ENCODE measurements around the gene CHN2.

CHN2 gene

DNA sequence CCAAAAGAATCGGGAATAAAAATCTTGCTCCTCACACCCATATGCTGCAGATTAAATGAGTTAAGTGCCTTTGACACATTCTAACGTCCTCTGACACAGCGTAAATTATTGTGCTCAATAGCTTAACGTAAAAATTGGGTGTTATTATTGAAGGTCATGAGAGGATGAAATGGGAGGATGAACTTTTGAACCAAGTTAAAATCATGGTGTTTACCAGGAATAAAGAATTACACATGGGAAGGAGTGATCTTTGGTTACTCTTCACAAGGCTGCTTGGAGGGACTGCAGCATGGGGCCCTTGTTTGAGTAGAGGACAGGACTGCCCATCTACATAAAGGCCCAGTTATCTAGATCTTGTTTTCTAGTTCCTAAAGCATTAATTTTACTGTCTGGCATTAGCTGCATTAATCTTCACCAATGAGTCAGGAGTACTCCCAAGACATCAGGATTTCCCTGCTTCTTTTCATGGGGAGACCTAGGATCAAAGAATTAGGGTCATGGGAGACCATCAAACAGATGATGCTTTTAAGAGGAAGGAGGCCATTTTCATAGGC is 284.2 kb downstream of the CHN2 start:
- DNase-seq: no peak

DNA sequence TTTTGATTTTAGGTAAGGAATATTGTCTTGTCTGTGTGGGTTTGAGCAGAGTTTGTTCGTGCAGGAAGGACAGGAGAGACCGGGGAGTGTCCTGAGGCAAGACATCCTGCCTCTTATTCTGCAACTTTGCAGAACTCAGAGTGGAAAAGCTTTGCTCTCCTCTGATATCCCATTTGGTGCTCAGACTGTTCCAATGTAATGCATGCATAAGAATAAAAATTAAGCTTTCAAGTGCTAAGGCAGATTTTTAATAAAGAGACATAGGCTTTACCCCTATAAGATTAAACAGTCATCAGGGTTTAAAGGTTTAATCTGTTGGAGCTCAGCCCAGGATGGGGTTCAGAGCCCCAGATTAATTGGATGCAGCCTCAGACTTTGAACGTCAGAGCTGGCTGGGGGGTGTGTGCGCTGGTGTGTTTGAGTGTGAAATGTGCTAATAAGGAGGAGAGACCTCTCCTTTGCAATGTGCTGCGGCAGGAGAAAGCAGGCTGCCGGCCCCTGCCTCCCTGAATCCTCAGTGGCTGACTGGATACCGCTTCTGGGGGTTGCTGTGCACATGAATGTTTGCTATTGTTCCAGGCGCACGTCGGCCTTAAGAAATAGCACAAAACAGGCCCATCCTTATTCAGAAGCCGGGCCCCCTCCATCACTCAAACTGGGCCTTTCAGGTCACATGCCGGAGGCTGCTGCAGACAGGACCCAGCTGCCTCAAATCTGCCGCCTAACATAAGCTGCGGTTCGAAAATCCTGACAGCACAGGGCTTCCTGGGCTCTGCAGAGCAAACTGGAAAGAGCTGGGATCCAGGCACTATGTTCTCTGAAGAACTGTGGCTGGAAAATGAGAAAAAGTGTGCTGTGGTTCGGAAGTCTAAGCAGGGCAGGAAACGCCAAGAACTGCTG is 285.0 kb downstream of the CHN2 start:
- DNase-seq: no peak

DNA sequence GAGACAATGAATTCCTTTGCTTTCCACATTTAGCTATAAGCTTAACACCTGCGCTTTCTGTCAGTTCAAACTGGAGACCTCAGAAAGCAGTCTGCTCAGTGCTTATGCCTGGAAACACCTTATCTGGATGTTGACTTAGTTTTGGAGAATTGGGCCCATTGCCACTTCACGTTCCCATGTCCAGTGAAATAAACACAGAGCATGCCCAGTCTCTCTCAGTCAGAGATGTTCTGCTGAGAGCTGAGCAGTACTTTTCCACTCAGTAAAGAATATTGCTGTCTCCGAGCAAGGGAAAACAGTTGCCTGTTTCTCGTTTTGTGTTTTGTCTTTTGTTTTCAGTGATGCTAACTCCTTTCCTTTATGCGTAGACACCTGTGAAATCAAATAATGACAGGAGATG is 285.9 kb downstream of the CHN2 start:
- DNase-seq: no peak

DNA sequence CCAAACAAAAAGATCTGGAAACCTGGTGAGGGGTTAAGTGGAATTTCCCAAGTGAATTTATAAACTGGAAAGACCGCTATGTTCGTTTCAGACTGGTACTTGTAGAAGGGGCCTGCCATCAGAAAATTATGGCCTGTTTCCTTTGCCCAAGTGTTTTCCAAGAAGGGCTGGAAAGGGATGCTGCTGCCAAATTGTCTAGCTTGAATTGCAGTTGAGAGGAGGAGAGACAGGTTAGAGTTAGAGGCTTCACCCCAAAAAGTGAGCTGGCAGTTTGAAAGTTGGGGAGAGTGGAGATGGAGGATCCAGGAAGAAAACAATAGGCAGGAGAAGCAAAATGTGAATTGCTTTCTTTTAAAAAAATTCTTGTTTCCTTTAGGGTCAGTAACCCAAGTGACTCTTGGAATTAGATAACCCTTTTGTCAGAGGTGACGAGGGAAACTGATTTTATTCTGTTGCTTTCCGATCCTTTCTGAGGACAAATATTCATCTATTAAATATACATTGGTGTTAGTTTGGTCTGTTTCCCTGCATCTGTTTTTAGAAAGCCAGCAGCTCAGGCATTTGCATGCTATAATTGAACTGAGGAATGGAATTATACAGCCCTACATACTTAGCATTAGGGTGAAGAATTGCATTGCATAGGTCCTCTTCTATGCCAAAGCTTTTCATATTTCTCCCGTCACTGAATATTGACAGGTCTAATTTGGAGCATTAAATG is 286.5 kb downstream of the CHN2 start:
- DNase-seq: no peak

DNA sequence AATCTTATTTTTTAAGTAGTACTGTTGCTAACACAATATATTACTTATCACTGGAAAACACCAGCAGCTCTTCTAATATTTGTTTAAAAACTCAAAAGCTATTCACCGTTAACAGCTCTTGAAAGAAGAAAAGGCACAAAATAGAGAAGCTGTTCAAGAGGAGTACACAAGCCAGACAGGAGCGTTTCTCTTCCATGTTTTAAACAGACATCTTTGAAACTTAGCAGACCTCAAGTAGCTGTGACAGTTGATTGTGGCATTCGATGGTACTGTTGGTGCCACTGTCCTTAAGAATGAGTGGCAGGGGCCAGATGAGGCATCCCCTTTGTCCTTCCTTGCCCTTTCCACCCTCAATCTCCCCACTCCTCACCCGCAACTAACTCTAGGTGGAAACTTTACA is 287.5 kb downstream of the CHN2 start:
- no peak for DNase-seq

DNA sequence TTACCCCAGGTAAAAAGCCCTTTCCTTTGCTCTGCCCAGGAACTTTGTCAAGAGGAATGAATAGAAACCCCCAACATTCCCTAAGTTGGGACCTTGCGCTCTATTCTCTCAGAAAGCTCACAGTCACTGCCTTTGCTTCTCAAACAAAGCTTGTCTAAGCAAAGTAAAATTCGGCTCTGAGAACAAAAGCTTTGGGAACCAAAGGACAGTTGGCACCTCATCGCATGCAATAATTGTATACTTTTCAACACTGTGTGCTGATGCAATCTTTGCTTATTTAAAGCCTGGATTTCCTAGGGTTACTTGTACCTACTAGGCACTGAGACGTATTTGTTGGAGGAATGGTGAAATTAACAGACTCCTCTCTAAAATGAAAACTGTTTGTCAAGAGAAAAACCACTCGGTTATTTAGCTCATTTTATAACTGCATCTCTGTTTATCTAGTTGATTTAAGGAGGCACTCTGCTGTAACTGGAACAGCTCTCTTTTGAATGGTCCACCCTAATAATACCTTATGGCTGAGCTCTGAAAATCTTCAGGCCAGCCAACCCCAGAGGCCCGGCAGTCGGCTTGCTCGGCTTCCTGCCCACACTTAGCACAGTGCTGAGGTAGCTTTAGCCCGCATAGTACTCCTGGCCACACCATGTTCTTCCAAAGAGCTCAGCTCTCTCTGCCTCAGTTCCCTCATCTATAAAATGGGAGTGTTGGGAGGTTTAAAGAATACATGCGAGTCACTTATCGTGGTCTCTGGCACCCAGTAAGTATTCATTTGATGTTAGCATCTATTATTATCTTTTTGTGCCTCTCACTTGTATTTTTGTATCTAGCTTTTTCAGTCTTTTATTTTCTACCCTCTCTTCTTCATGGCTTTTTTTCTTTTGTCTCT is 288.9 kb downstream of the CHN2 start:
- no peak for DNase-seq

DNA sequence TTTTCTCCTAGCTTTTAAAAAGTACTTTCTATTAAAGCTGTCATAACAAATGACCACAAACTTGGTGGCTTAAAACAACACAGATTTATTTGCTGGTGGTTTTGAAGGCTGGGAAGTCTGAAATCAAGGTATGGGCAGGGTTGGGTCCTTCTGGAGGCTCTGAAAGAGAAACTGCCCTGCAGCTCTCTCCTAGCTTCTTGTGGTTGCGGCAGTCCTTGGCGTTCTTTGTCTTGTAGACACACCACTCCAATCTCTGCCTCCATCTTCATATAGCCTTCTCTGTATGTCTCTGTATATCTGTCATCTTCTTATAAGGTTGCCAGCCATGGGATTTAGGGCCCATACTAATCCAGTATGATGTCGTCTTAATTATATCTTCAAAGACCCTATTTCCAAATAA is 289.7 kb downstream of the CHN2 start:
- no peak for DNase-seq

DNA sequence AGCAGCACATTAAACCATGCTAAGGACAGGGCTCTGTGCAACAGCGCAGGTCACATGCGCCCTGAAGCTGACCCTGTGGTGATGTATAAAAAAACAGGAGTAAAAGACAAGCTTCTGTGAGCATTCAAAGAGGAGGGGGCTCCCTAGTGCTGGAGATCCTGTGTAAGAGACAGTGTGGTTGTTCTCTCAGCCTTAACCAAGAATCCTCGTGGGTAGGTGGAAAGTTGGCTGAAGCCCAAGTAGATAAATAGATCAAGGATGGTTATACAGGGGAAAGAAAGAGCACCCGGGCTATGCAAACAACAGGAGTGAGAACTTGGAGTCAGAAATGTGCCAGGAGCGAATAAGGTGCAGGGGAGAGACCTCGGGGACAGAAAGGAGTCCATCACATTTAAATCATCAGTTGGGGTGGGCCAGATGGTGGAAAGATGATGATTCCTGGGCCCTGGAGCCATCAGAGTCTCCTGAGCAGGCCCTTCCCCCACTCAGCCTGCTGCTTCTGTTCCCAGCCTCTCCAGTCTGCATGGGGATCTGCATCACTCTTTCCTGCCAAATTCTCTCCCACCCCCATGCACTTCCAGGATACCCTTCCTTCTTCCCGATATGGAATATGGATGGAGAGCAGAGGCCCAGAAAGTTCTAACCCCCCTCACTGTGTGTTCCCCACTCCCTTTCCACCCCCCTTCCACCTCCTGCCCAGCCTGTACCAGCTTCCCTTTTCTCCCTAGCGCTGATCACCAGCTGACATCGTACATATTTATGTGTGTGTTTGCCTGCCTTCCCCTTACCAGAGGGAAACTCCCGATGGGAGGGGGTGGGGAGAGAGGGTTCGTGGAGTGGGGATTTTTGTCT is 291.0 kb downstream of the CHN2 start:
- peak; percentile 46 to 71 (median 56) for DNase-seq

DNA sequence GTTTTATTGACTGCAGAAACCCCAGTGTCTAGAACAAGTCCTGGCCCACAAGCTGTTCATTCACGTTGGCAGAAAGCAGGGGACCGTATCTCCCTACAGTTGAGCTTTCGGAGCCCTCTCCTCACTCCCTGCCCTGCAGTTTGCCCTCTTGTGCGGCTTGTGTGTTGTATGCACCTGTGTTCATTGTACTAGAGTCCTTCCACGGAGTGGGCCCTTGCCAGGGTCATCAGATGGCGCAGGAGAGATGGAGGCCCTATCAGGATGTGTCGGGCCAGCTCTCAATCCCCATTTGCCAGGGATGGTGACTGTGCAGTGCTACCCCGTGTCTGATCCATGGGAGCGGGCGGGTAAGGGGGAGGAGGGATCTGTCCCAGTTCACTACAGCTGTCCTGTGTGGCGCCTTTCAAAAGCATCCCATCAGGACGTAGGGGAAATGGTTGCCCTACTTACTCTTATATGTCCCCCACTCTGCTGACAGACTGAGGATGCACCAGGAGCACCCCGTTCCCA is 291.7 kb downstream of the CHN2 start:
- DNase-seq: no peak

DNA sequence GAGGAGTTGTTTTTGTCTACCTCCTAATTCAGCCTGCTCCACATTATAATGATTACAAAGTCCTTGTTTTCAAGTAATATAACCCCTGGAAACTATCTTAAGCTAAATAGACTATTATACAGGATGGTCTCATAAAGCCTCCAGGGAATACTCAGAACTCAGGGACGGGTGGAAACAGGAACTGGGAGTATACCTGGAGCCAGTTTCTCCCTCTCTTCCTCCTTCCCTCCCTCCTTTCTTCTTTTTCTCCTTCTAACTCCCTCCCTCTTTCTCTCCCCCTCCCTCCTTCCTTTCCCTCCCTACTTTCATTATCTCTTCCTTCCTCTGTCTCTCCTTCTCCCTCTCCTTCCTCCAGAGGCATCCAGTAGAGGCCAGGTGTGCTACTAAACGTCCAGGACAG is 292.8 kb downstream of the CHN2 start:
- no peak for DNase-seq

DNA sequence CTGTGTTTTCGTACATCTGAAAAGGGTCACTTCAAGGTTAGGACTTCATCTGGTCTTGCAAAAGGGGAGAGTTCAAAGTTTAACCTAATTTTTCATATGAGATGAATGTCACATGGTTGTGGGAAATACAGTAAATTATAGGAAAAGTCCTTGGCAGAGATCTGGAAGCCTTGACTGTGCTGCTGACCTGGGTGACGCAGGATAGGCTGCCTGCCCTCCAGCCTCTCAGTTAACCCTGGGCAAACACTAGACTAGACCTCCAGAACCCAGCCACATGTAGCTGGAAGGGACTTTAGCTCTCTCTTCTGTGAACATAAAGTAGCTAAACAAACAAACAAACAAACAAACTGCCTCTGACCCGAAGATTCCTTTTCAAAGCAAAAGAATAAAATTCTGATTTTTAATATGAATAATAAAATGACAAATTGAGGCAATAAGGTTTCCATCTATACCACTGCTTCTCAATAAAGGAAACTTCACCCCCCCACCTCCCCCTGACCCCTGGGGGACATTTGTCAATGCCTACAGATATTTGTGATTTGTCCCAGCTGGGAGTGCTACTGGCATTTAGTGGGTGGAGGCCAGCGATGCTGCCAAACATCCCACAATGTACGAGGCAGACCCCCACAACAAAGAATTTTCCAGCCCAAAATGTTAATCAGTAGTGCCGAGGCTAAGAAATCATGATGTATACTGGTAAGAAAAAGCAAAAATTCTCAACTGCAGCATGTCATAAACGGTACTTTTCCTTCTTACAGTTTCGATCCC is 293.8 kb downstream of the CHN2 start:
- DNase-seq: no peak

DNA sequence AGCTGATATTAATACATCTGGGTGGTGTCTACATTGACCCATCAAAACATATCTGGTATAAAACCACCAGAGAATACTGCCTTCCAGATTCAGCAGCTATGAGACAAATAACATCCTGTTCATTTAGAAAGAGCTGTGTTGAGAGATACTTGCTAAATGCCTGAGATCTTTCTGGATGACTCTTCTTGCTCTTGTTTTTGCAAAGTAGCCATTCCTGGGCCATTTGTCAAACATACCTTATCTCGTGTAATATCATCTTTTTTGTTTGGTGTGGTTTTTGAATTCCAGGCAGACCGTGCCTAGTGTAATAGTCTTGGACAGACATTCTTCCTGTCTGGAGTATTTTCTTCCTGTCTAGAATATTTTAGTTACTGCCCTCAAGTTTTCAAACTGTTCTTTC is 294.4 kb downstream of the CHN2 start:
- no peak for DNase-seq

DNA sequence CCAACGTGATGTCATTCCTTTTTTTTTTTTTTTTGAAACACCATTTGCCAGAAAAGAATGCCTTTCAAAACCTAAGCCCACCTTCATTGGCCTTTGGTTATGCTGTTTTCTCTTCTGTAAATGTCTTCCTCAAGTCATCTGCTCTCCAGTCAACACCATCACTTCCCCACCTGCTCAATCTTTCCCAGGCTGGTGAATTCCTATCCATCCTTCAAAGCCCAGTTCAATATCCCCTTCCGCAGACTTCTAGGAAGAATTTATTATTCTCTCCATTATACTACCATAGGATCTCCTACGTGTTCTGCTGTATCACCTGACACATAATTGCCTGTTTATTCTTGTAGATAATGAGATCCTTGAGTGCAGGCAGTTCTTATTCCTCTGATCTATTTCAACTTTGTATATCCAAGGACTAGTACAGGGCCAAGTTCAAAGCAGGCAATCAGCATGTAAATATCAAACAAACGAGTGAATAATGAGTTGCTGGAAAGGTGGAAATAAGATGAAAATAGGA is 295.6 kb downstream of the CHN2 start:
- DNase-seq: no peak

DNA sequence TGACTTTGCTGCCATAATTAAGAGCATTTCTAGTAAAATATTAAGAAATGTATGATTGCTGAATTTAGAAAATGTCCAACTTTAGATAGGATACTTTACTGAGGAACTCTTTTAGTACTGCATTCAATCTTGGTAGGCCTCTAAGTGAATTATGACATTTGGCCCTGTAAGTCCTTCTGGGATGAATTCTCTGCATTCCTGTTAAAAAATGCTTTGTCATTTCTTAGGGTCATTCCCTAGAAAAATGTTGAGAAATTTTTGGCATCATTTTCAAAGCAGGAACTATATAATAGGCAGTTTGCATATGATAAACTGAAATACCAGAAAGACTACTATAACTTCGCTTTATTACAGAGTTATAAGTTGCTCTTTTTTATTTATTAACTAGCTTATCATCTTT is 299.8 kb downstream of the CHN2 start:
- no peak for DNase-seq

DNA sequence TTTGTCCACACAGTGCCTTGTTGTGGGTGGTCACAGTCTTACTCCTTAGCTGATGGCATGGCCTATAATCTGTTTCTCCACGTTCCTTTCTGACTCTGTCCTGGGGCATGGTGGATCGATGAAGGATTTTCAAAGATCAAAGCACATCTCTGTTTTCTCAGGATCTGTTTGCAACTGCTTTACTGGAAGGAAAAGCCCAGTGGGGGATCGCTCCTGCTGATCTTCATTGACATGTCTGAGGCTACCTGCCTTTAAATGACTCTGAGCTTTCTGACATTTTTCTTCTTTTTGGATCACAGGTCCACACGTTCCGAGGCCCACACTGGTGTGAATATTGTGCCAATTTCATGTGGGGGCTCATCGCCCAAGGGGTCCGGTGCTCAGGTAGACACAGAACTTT is 301.1 kb downstream of the CHN2 start:
- no peak for DNase-seq

DNA sequence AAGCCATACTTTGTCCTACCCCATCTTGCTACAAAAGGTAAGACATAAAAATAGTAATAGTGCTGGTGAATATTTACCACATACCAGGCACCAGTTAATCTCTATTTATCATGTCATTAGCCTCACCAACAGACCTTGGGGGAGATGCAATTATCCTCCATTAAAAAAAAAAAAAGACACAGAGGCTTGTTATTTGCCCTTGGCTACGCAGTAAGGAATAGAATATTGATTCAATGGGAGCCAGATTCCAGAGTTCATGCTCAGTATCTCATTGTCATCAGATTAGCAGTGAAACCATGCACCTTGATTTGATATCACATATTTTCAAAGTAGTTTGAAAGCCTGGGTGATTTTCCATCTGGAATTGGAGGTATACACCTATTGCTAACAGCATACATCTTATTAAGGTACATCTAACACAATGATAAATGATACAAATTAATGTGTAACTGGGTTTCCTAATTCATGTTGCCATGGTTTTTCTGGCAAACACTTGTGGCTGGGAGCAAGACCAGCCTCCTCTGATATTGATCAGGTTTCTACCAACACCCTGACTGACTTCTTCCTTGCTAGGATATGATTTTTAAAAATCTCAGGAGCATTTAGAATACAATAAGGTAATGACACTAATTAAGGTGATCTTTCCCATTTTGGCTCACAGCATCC is 301.9 kb downstream of the CHN2 start:
- no peak for DNase-seq

DNA sequence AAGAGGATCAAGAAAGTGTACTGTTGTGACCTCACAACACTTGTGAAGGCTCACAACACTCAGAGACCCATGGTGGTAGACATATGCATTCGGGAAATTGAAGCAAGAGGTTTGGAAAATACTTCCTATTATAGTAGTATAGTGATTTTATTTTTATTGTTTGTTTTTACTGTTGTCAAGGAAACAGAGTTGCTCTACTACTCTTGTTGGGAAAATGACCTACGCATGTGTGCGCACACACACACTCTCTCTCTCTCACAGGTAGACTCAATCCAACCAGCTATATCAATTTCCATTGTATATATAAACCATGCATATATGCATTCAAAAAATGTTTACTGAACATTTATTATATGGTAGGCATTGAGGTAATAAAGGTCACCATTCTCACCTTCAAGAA is 305.4 kb downstream of the CHN2 start:
- DNase-seq: no peak

DNA sequence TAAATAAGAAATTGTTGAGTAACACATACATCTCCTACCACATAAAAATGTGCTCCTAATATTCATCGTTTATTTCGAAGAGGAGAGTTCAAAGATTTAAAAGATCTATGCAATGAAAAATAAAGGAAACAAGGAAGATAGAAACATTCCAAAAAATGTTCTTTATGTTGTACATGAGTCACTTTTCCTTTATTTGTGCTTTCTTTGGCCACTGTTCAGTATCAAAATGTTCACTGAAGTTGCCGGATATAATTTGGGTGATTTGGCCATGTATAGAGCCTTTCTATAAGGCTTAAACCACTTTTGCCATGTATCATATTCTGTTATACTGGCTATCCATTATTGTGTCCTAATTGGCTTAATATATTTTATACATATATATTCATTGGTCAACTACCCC is 306.1 kb downstream of the CHN2 start:
- DNase-seq: no peak

DNA sequence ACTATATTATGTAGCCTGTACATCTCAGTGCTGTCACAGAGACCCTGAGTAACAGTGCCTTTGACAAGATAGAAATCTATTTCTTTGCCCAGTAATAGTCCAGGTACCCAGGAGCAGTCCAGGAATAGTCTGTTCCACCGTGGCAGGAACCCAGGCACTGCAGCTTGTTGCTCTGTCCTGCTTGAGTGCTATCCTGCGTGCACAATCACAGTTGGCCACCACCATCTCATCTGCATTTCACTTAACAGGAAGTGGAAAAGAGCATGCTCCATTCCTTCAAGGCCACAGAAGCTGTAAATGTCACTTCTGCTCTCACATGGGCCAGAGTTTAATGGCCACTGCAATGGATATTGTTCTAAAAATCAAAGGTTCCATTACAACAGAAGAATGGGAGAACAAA is 307.6 kb downstream of the CHN2 start:
- no peak for DNase-seq

DNA sequence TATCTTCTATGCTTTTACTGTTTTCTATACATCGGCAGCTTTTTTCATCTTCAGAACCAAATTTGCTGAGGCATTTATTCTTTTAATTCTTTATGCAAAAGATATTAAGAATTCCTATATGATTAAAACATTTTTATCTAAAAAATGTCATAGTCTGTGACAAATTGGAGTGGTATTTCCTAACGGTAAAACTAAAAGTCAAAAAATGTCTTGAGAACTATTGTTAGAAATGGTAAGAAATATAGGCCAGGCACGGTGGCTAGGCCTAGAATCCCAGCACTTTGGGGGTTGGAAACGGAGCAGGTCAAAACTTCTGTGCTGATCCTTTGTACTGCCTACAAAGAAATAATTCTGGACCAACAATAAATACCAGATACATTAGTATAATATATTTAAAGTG is 311.4 kb downstream of the CHN2 start:
- no peak for DNase-seq
